ENCODE measurements around the gene SIK2.

SIK2 gene

GRCh38 chr11:111582881-111583280 is 19.4 kb upstream of the SIK2 start:
- no peak for DNase-seq

- DNase-seq: peak; percentile 32 to 57 (median 48)
These were observed 16.9 kb upstream of the SIK2 start for GRCh38 chr11:111585371-111585770.

GRCh38 chr11:111586388-111586831 is 15.8 kb upstream of the SIK2 start:
- DNase-seq: peak; percentile 60 to 85 (median 77)

- DNase-seq: no peak
These were observed 13.1 kb upstream of the SIK2 start for GRCh38 chr11:111589114-111589513.

- no peak for DNase-seq
These were observed 12.3 kb upstream of the SIK2 start for GRCh38 chr11:111589886-111590499.

- DNase-seq: no peak
These were observed 10.9 kb upstream of the SIK2 start for GRCh38 chr11:111591187-111591960.

DNA sequence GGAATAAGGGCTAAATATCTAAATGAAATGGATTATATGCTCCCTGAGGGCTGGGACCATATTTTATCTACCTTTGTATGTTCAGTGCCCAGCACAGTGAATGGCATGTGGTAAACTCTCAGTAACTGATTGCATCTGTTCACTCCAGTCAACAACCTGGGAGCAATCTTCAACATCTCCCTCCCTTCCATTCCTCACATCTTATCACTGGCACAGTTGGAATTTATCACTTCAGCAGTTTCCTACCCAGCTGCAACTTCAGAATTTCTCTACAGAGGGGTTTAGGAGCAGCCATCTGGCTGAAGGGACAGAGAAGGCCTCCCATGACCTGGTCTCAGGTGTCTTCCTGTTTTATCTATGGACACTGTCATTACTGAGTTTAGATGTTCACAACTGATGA is 9.8 kb upstream of the SIK2 start:
- no peak for DNase-seq

- DNase-seq: no peak
These were observed 5.9 kb upstream of the SIK2 start for GRCh38 chr11:111596319-111596718.

GRCh38 chr11:111598148-111598547 is 4.1 kb upstream of the SIK2 start:
- no peak for DNase-seq

DNA sequence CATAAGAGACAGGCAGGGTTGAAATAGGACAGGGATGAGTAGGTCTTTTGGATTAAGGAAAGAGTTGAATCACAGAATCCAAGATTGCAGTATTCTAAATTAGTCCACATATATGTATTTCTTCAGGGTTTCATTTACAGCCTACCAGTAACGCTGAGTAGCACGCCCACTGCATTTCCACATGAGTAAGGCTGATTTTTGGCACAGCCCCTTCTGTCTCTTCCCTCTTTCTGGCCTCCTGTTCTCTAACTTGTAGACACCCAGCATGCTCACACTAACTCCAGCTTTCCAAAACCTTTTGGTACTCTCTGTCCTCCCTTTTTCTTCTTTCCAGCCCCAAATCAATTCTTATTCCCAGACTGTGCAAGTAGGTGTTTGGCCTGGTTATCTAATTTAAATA is 3.7 kb upstream of the SIK2 start:
- peak; percentile 73 to 81 (median 74) for DNase-seq

- no peak for DNase-seq
These were observed 642 bp upstream of the SIK2 start for GRCh38 chr11:111601636-111601978.

- DNase-seq: peak; percentile 56 to 74 (median 56)
These were observed 789 bp downstream of the SIK2 start for GRCh38 chr11:111602865-111603610.

- peak in 1 of 3 donors; percentile 3 for DNase-seq
These were observed 1.4 kb downstream of the SIK2 start for GRCh38 chr11:111603611-111604130.

- peak; percentile 66 to 72 (median 69) for DNase-seq
These were observed 2.3 kb downstream of the SIK2 start for GRCh38 chr11:111604392-111605009.

- DNase-seq: no peak
These were observed 3.4 kb downstream of the SIK2 start for GRCh38 chr11:111605681-111606080.

GRCh38 chr11:111606986-111607385 is 4.7 kb downstream of the SIK2 start:
- no peak for DNase-seq

DNA sequence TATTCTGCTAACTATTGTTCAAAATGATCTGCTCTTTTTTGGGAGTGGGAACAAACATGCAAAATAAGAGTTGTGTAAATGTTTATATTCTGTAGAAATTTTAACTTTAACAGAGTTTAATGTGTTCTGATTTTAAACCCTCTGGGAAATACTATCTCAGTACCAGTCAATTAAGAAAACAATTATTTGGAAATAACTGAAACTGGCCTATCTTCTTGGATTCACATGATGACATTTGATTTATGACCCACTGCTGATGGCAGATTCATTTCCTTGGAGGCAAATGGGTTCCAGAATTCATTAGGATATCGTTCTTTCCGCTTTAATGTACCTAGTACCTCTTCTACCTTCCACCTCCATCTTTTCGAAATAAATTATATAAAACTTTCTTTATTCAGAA is 5.5 kb downstream of the SIK2 start:
- DNase-seq: no peak

DNA sequence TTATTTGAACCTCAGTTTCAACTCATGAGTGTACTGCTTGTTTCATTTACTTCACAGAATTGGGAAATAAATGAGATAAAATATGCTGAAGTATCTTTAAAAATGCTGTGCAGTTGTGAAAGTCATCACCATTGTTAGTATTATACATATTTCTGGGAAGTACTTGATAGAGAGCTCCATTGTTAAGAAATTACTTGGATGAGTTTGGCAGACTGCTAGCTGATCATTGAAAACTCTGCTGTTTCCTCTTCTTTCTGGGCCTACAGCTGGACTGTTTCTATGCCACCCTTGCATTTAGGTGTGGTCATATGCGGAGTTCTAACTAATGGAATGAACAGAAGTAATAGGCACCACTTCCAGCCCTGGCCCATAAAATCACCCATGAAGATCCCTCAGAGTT is 10.0 kb downstream of the SIK2 start:
- peak in 2 of 3 donors; percentile 17 to 36 for DNase-seq

DNA sequence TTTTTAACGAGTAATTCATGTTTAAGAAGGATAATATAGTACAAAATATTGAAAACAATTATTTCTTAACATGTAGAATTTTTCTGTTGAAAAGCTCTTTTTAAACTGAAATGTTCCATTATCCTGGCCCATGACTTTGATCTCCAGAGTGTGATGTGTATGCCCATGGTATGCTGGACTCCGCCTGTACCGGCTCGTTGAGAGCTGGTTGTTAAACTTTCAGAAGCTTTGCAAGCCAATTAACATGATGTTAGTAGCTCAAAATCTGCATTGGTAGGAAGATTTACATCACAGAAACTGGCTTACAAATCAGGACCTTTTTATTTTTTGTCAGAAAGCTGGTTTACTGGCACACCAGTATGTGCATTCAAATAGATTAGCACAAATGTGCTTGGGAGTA is 15.0 kb downstream of the SIK2 start:
- no peak for DNase-seq

DNA sequence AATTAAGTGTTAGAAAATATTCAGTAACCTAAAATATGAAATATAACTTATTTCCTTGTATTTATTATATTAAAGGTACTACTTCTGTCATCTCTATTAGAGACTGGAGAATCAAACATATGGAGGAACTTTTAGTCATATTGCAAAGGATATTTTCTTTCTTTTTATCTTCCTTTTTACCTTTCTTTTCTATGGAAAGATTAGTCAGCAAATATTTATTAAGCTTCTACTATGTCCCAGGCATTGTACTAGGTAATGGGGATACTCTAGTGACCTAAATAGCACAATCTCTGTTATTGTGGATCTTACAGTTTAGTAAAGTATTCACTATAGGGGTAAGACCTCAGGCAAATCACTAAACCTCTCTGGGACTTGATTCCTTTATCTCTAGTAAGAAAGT is 18.3 kb downstream of the SIK2 start:
- DNase-seq: no peak

DNA sequence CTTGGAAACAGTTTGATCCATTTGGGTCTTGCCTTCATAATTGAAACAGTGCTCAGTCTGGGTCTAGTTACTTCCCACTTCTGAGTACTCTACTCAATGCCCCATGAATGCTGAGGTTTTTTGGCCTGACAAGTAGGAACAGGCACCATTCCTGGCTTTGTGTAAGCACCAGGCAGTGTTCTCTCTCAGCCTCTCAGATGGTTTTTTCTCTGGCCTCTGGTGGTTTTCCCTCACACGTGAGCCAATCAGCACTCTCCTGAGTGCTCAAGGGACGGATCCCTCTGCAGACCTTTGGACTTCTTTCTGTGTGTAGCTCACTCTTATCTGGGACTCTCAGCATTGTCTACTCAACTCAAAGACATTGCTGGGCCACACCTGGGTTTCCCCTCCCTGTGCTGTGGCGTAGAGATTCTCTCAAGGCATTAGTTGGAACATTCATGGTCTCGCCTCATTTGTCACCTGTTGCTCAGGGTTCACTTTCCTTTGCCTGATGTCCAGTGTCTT is 21.3 kb downstream of the SIK2 start:
- DNase-seq: no peak

DNA sequence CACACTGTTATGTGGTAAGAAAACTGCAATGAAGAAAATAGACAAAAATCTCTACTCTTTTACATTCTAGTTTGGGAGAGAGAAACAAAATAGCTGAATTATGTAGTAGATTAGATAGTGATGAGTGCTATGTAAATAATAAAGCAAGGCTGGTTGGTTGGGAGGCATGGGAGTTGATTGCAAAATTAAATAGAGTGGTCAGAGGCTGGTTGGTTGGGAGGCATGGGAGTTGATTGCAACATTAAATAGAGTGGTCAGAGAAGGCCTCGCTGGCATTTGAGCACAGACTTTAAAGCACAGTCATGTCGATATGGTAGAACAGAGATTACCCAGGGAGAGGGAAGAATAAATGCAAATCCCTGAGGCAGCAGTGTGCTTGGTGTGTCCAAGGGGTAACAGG is 22.4 kb downstream of the SIK2 start:
- no peak for DNase-seq

DNA sequence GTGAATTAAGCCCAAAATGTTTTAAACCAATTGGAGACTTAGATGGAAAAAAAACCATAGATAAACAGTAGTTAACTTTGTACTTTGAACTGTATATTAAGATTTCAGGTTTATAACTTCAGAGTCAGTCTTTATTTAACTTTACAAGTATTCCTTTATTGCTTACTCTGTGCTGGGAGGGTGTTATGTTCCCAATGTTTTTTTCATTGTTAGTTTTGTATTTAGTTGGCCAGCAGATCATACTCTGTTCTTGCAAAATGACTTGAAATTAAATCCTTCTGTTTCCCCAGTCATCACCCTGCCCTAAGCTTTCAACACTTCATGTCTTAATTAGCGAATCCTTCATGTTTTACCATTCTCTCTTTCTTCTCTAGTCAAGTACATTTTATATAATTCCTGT is 25.3 kb downstream of the SIK2 start:
- DNase-seq: no peak

Measured in suppressor macrophage treated with lipopolysaccharide for 1 hour (primary cell).